ENCODE data around the gene COLEC12.

DNA sequence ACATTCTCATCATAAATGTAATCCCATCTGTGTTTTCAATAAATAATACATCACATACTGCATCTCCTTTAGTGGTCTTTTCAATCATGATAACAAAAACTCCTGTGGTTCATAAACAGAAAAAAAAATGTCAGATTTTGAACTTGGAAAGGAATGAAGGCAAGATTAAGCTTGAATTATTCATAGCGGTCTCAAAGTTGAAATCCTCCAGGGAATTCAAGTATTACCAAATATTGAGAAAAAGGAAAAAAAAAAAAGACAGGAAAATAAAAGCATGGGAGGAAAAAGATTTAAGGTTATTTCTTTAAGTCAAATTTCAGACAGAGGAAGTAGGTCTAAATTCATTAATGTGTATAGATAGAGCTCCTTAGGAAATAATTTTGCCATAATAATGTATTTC lies 92.1 kb downstream of the COLEC12 start:
- TF ChIP-seq, protein P1, sequence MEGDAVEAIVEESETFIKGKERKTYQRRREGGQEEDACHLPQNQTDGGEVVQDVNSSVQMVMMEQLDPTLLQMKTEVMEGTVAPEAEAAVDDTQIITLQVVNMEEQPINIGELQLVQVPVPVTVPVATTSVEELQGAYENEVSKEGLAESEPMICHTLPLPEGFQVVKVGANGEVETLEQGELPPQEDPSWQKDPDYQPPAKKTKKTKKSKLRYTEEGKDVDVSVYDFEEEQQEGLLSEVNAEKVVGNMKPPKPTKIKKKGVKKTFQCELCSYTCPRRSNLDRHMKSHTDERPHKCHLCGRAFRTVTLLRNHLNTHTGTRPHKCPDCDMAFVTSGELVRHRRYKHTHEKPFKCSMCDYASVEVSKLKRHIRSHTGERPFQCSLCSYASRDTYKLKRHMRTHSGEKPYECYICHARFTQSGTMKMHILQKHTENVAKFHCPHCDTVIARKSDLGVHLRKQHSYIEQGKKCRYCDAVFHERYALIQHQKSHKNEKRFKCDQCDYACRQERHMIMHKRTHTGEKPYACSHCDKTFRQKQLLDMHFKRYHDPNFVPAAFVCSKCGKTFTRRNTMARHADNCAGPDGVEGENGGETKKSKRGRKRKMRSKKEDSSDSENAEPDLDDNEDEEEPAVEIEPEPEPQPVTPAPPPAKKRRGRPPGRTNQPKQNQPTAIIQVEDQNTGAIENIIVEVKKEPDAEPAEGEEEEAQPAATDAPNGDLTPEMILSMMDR (conservative IDR thresholded peaks at IDR 0.05) = no peak
- no peak for TF ChIP-seq ZFX (IDR thresholded peaks at IDR 0.05)
